Osteocyte (in vitro differentiated cells): Measurements from ENCODE around the gene C5orf46. TPM values are rescaled to one million over a fixed set of nuclear protein-coding genes. Genes with fewer than 3 reads are reported as not detected.

Experiments used
- DNase-seq: peaks from one replicate; pipeline ENCODE4 v3.0.0; 2021; ENCODE audit warnings: mixed read lengths; ENCODE audit not compliant: unreplicated experiment; ENCODE audit errors: extremely low spot score
- H3K27ac Mint-ChIP-seq: one replicate; pipeline ENCODE4 v1.8.0; 2021; ENCODE audit warnings: mild to moderate bottlenecking, mixed read lengths; ENCODE audit not compliant: unreplicated experiment
- H3K27me3 Mint-ChIP-seq: one replicate; pipeline ENCODE4 v1.8.0; 2021; ENCODE audit warnings: mixed read lengths; ENCODE audit not compliant: unreplicated experiment
- H3K36me3 Mint-ChIP-seq: one replicate; pipeline ENCODE4 v1.8.0; 2021; ENCODE audit warnings: mixed read lengths; ENCODE audit not compliant: unreplicated experiment
- H3K4me1 Mint-ChIP-seq: one replicate; pipeline ENCODE4 v1.8.0; 2021; ENCODE audit warnings: mixed read lengths; ENCODE audit not compliant: unreplicated experiment
- H3K4me3 Mint-ChIP-seq: one replicate; pipeline ENCODE4 v1.8.0; 2021; ENCODE audit warnings: mild to moderate bottlenecking, moderate library complexity, mixed read lengths; ENCODE audit not compliant: unreplicated experiment
- H3K9me3 Mint-ChIP-seq: one replicate; pipeline ENCODE4 v1.8.0; 2021; ENCODE audit warnings: mixed read lengths; ENCODE audit not compliant: unreplicated experiment
- total RNA-seq: library from RNA; stranded (reverse); gene quantifications from 2 replicates; pipeline ENCODE4 v1.2.1, GENCODE V29; 2021
- TF ChIP-seq, protein P1 (sequence below): fragments of 200-600 bp; sonication (generic); IDR thresholded peaks from 2 replicates; pipeline ENCODE4 v1.5.0; 2021; ENCODE audit warnings: antibody characterized with exemption, mild to moderate bottlenecking, moderate library complexity

Gene C5orf46
- total RNA-seq, 1 donor from 2014 or later, result not detected

DNA sequence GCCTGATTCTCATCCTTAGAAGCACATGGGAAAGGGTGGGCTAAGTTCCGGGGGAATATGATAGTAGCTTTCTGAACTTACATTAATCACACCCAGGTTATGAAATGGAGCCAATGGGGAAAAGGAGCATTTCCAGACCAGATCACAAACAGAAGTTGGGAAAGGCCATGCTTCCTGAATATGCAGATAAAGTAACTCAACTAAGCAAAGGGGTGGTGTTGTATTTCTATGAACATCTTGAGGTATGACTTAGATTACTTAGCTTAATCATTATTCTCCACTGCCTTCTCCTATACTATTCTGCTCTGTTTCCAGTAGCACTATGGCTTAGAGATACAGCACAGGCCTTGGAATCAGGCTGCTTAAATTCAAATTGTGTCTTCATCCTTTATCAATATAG lies 10.5 kb downstream of the C5orf46 start:
- peaks cover 11% of the 10 kb centered on the region for H3K4me1 Mint-ChIP-seq
- H3K27me3 Mint-ChIP-seq, result no peaks in the 10 kb centered on the region
- no peak overlapping the region for H3K4me3 Mint-ChIP-seq
- no peaks in the 10 kb centered on the region for H3K9me3 Mint-ChIP-seq
- no peak overlapping the region for H3K27ac Mint-ChIP-seq
- TF ChIP-seq, protein P1, sequence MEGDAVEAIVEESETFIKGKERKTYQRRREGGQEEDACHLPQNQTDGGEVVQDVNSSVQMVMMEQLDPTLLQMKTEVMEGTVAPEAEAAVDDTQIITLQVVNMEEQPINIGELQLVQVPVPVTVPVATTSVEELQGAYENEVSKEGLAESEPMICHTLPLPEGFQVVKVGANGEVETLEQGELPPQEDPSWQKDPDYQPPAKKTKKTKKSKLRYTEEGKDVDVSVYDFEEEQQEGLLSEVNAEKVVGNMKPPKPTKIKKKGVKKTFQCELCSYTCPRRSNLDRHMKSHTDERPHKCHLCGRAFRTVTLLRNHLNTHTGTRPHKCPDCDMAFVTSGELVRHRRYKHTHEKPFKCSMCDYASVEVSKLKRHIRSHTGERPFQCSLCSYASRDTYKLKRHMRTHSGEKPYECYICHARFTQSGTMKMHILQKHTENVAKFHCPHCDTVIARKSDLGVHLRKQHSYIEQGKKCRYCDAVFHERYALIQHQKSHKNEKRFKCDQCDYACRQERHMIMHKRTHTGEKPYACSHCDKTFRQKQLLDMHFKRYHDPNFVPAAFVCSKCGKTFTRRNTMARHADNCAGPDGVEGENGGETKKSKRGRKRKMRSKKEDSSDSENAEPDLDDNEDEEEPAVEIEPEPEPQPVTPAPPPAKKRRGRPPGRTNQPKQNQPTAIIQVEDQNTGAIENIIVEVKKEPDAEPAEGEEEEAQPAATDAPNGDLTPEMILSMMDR, result no peak
- no peaks in the 10 kb centered on the region for H3K36me3 Mint-ChIP-seq
- DNase-seq, result no peak

DNA sequence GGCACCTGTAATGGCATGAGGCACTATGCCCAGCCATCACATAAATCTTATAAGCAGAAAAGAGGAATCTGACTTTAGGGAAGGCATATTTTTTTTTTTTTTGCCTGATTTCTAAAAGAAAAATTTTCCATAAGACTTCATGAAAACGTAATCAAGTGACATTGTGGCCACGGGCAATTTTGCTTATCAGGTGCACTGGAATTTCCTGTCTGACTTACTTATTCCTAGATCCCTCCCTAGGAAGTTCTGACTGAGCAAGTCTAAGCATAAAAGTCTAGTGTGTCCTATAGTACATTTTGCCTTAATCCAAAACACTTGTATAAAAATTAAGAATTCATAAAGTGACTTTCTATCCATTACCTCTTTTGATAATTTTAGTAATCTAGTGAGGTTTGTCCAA lies 12.5 kb downstream of the C5orf46 start:
- TF ChIP-seq, protein P1, result no peak
- H3K27me3 Mint-ChIP-seq, result no peaks in the 10 kb centered on the region
- peaks cover 11% of the 10 kb centered on the region for H3K4me1 Mint-ChIP-seq
- H3K36me3 Mint-ChIP-seq, result no peaks in the 10 kb centered on the region
- no peak overlapping the region for H3K27ac Mint-ChIP-seq
- H3K4me3 Mint-ChIP-seq, result no peak overlapping the region
- no peak for DNase-seq
- no peaks in the 10 kb centered on the region for H3K9me3 Mint-ChIP-seq

DNA sequence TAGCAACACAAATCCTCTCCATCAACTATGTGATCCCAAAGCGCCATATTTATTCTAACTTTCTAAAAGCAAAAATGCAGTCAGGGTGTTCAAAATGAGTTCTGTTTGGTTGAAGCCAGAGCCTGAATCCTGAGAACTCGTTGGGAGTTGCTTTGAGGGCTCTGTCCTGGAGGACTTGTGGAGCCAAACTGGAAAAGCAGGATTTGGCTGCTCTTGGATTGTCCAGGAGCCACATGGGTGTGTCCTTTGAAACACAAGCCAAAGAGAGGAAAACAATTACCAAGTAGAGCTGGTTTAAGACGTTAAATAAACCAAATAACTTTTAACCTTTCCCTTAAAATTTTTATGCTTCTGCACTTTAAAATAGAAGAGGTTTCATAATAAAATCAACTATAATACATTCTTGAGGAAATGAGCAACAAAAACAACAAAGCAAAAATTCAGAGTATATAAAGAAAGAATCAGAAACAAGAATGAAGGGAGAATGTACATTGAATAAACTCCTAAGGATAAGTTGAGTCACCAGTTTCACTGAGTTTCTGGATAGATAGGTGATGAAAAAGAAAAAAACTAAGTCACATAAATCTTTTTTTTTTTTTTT lies 13.5 kb downstream of the C5orf46 start:
- H3K9me3 Mint-ChIP-seq, result no peaks in the 10 kb centered on the region
- H3K36me3 Mint-ChIP-seq, result no peaks in the 10 kb centered on the region

DNA sequence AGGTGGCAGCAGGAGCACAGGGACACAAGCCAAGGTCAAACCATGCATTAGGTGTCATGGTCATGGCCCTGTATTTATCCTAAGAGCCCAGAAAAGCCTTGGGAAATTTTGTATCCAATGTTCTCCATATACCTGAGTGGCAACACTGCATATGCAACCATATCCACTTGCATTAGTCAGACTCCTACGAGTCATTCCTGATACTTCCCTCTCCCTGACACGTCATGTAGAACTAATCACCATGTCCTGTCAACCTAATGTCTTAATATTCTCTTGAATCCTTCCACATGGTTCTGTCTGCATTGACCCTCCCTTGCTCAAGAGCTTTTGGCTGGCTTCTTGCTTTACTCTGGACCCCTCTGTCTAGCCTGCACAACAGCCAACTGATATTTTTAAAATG lies 18.4 kb downstream of the C5orf46 start:
- H3K4me3 Mint-ChIP-seq, result no peak overlapping the region
- peaks cover 6% of the 10 kb centered on the region for H3K4me1 Mint-ChIP-seq
- H3K27me3 Mint-ChIP-seq, result peaks cover 27% of the 10 kb centered on the region
- TF ChIP-seq, protein P1, result no peak
- no peaks in the 10 kb centered on the region for H3K9me3 Mint-ChIP-seq
- H3K36me3 Mint-ChIP-seq, result no peaks in the 10 kb centered on the region
- no peak for DNase-seq
- no peak overlapping the region for H3K27ac Mint-ChIP-seq

More for the DNA sequence above, 13.5 kb downstream of the C5orf46 start:
- TF ChIP-seq, protein P1, result no peak
- H3K4me3 Mint-ChIP-seq, result no peak overlapping the region
- no peak for DNase-seq
- peak overlapping the region; percentile 20 for H3K27ac Mint-ChIP-seq
- H3K4me1 Mint-ChIP-seq, result peaks cover 11% of the 10 kb centered on the region
- peaks cover 4% of the 10 kb centered on the region for H3K27me3 Mint-ChIP-seq

DNA sequence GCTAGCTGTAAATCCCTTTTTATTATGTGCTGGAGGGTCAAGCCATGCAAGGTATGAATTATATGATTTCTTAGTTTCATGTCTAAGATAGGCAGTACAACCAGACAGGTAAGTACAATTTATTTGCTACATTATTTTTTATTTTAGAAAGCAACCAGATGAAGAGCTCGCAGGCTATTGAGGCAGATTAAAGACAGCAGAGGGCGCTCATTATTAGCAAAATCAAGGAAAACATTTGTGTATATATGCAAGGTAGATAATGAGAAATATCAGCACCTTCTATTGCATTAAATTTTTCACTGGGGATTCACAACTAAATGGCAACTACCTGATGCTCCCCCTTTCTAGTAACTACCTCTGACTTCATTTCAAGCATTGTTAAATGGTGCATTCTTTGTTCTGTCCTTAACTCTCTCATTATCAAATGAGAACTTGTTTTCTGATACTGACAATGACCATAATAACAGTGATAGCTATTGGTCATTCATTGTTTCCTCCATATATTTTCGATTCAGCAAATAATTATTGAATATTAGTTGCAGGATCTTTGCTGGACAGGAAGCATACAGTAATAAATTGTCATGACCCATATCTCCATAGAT lies 19.2 kb downstream of the C5orf46 start:
- TF ChIP-seq, protein P1, result peak; percentile 75
- no peak overlapping the region for H3K4me3 Mint-ChIP-seq
- H3K36me3 Mint-ChIP-seq, result no peaks in the 10 kb centered on the region
- no peak overlapping the region for H3K27ac Mint-ChIP-seq
- no peaks in the 10 kb centered on the region for H3K4me1 Mint-ChIP-seq
- no peak for DNase-seq
- H3K9me3 Mint-ChIP-seq, result no peaks in the 10 kb centered on the region
- H3K27me3 Mint-ChIP-seq, result peaks cover 31% of the 10 kb centered on the region
